CD4-positive, alpha-beta T cell treated with Interferon gamma for 1 hour (primary cell): ENCODE results near the gene SYNPR.

Experiments
- DNase-seq: peaks from one replicate; pipeline ENCODE4 v3.0.0-alpha.2; 2020

Gene SYNPR

DNA sequence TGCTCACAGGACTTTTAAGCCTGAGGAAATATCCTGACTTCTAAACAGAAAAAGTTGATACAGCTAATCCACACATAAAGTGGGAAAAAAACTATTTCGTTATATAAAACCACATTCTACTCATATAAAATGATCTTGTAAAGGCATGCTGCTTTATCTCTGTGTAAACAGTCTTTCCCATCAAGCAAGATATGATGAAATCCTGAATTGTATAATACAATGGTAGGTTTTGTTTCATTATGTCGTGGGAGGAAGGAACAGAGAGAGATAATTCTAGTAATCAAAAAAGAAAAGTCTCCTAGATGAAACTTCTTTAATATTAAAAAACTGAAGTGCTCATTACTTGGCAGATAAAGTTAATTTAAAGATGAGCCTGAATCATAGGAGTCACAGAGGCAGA, 281.8 kb downstream of the SYNPR start:
- DNase-seq, result no peak

DNA sequence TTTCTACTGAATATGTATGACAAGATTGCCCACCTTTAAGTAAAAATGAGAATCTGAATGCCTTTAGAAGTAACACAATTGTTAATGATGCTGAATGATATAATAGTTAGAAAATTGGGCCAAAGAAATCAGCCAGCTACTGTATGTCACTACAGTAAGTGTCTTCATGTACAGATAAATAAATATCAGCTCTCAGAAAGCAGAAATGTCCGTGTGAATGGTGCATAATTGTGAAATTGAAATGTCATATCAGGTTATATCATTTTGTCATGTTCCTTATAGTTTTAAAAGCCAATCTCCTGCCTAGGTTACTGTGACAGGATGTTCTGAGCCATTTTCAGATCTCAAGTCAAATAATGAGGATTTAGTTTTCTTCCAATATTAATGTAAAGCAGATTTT, 283.8 kb downstream of the SYNPR start:
- no peak for DNase-seq

- DNase-seq, result no peak
Measured at GRCh38 chr3:63562323-63562722, 284.2 kb downstream of the SYNPR start.

- no peak for DNase-seq
Measured at GRCh38 chr3:63563572-63563971, 285.5 kb downstream of the SYNPR start.

GRCh38 chr3:63565220-63565619, 287.1 kb downstream of the SYNPR start:
- no peak for DNase-seq

DNA sequence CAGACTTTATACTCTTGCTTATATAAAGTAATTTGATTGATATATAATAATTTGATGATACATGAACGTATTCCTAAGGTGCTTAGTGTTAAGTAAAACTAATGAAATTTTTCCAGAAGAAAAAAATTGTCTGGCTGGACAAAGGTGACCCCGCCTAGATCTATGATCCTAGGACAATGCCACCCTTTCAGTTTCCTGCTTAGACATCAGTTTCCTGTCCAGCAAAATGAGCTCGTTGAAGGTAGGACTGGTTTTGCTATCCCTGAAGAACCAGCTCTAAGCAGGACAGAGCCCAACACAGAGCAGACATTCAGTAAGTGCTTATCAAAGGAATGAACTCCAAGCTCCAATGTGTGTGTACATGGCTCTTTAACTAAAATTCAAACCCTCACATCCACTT, 293.6 kb downstream of the SYNPR start:
- DNase-seq, result no peak

- DNase-seq, result no peak
Measured at GRCh38 chr3:63576846-63577245, 298.7 kb downstream of the SYNPR start.

DNA sequence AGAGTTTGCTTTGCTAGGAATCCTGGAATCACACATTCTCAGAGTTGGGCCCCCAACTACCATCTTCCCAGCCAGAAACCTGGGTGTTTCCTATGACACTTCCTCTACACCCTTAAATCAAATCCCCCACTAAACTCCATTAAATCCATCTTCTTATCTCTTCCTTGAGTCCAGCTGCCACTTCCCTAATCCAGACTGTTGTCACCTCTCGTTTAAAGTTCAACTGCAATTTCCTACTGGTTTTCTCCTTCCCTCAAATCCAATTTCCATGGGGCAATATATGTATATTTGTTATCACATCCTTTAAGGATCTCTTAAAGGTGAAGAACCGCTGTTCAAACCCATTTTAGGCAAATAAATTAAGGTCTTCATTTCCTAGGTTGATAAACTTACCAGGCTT, 300.8 kb downstream of the SYNPR start:
- no peak for DNase-seq

DNA sequence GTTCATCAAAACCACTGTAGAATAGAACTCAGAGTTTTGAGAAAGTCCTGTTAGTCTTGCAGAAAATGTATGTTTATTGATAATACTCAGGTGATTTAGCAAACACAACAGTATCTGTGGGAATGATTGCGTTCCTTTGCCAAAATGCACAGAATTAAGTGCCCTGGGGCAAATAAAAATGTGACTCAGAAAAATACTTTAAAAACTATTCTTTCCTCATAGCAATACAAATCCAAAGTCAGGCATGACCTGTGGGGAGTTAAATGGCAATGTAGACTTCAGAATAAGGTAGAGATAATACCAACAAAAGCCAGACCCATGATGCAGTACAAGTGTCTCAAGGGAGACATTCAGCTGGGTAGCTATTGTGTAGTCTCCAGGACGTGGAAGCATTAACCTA, 302.0 kb downstream of the SYNPR start:
- no peak for DNase-seq

GRCh38 chr3:63582943-63583500, 304.9 kb downstream of the SYNPR start:
- DNase-seq, result no peak

DNA sequence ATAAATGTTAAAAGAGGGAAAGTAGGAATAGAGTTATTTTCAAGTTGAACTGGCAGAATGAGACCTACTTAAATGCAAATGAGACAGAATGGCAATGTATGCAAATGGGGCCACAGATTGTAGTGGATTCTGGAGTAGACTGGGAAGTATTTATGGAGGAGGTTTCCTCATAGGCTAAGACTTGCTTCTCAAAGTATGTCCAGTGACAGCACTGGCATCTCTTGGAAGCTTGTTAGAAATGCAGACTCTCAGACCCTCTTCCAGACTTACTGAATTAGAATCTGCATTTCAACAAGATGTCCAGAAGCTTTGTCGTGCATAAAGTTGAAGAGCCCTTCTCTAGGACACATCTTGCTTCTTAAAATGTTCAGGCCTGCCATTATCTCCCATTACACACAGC, 306.6 kb downstream of the SYNPR start:
- DNase-seq, result no peak

DNA sequence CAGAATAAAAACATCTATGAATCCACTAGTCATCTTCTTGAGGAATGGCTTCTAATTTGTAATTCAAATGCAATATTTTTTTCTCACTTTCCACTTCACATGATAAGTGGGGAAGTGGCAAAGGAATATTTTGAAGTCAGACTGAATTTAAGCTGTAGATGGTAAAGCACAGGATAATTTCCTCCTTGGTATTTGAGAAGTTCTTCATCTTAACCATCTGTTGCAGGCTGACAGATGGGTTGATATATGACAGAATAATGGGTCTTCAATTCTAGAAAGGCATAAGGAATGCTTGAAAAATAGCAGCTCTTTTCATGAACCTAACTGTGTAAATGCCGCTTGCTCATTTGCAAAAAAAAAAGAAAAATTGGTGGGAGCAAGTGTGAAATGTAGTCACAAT, 307.8 kb downstream of the SYNPR start:
- no peak for DNase-seq

GRCh38 chr3:63588895-63589294, 310.8 kb downstream of the SYNPR start:
- no peak for DNase-seq

- no peak for DNase-seq
Measured at GRCh38 chr3:63593779-63594178, 315.7 kb downstream of the SYNPR start.

GRCh38 chr3:63595221-63595620, 317.1 kb downstream of the SYNPR start:
- DNase-seq, result no peak

DNA sequence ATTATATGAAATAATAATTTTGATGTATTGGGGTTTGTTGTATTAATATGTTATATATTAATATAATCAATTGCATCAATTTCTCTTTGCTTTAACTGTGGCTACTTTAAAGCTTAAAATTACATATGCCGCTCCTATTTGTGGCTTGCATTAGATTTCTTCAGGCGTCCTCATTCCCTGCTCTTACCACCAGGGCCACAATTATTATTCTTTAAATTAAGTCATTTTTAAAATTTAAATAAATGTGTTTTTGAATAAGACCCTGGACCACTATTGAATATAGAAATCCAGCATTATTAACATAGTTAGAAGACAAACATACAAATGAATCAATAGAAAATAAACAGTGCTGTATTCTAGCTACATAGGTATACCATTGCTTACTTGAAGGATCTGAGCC, 318.9 kb downstream of the SYNPR start:
- no peak for DNase-seq

DNA sequence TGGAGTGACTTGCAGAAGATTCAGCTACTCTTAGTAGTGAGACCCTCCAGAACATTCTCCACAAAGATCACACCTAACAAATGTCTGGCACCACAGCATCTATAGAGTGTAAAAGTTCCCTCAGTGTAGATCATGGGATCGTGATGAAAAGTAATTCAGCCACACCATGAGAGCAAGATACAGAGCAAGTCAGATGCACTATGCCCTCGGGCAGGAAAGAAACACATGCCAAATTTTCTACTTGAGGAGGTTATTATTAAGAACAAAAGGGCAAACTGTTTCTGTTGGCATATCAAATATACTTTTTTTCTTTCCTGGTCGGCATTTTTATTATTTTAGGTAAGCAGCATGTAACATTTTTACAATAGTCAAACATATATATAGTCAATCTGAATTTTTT, 329.6 kb downstream of the SYNPR start:
- DNase-seq, result no peak

GRCh38 chr3:63609408-63609807, 331.3 kb downstream of the SYNPR start:
- DNase-seq, result no peak

DNA sequence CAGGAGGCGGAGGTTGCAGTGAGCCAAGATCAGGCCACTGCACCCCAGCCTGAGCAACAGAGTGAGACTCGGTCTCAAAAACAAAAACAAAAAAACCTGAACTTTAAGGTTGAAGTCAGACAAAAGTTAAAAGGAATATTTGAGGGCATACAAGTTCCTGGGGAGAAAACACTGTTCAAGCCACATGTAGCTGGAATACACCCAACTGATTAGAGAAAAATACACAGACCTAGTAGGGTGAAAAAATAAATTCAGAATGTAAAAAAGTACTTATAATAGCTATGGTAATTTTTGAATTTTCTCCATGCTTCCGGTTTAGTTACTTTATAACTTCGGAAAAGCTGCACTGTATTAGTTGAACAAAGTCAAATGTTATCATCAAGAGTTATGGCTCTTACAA, 331.7 kb downstream of the SYNPR start:
- DNase-seq, result no peak

- DNase-seq, result no peak
Measured at GRCh38 chr3:63611382-63611781, 333.3 kb downstream of the SYNPR start.

GRCh38 chr3:63613561-63613960, 335.5 kb downstream of the SYNPR start:
- no peak for DNase-seq

- DNase-seq, result no peak
Measured at GRCh38 chr3:63617391-63617790, 339.3 kb downstream of the SYNPR start.

DNA sequence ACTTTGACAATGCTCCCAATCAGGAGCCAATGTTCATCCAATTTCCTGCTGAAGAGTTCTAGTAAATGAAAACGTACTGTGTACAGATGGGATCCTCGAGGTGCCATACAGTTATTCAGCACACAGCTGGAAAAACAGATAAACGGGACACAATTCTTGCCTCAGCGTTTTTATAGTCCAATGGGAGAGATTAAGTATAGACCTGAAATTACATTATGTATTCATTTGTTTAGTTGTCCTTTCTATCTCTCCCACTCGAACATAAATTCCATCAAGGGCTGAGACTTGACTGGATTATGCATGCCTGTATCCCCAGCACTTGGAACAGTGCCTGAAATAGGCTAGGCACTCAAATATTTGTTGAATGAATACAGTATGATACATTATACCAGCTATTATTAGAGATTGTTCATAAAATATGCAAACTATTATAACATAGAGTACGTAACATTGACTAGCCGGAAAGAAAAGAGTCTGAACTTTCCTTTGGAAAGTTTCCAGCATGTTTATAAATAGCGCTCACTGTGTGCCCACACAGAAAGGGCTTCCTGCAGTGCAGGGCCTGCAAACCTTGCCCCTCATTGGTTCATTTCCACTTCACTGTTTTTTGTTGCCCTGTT, 346.9 kb downstream of the SYNPR start:
- DNase-seq, result no peak

- DNase-seq, result no peak
Measured at GRCh38 chr3:63631670-63632069, 353.6 kb downstream of the SYNPR start.

GRCh38 chr3:63635186-63635585, 357.1 kb downstream of the SYNPR start:
- no peak for DNase-seq
